HUES6 (cell line): Measurements from ENCODE around the gene MACROD2.

Experiments used
- H3K27ac ChIP-seq: 2 replicates; pipeline ENCODE4 v1.7.0; 2013; ENCODE audit warnings: low read depth, mild to moderate bottlenecking, low read length, inconsistent platforms
- H3K27me3 ChIP-seq: 2 replicates; pipeline ENCODE4 v1.6.1; 2013; ENCODE audit warnings: low read length; ENCODE audit not compliant: control insufficient read depth, insufficient read depth
- H3K36me3 ChIP-seq: 2 replicates; pipeline ENCODE4 v1.6.1; 2013; ENCODE audit warnings: low read length; ENCODE audit not compliant: control insufficient read depth, insufficient read depth
- H3K4me1 ChIP-seq: 2 replicates; pipeline ENCODE4 v1.6.1; 2013; ENCODE audit warnings: low read length; ENCODE audit not compliant: control insufficient read depth, insufficient read depth
- H3K4me3 ChIP-seq: 2 replicates; pipeline ENCODE4 v1.5.1; 2013; ENCODE audit warnings: low read depth, low read length
- H3K9ac ChIP-seq: one replicate; pipeline ENCODE4 v1.6.1; 2013; ENCODE audit warnings: mild to moderate bottlenecking, low read length
- H3K9me3 ChIP-seq: 2 replicates; pipeline ENCODE4 v1.6.1; 2013; ENCODE audit warnings: low read depth, low read length; ENCODE audit not compliant: control insufficient read depth, insufficient read depth

The MACROD2 gene

GRCh38 chr20:14178952-14179351 lies 183.6 kb downstream of the MACROD2 start:
- Histone ChIP-seq H3K4me1 (no peaks in the 10 kb centered on the region), H3K36me3 (no peaks in the 10 kb centered on the region), H3K9me3 (peaks cover 15% of the 10 kb centered on the region), H3K4me3 (no peak overlapping the region), H3K27me3 (no peaks in the 10 kb centered on the region), H3K27ac (no peak overlapping the region), H3K9ac (no peak overlapping the region)

GRCh38 chr20:14189794-14190402 lies 194.6 kb downstream of the MACROD2 start:
- Histone ChIP-seq H3K36me3 (no peaks in the 10 kb centered on the region), H3K4me1 (no peaks in the 10 kb centered on the region), H3K9me3 (no peaks in the 10 kb centered on the region), H3K9ac (no peak overlapping the region), H3K27me3 (no peaks in the 10 kb centered on the region), H3K27ac (no peak overlapping the region), H3K4me3 (no peak overlapping the region)

GRCh38 chr20:14191559-14191958 lies 196.2 kb downstream of the MACROD2 start:
- H3K27ac ChIP-seq, result no peak overlapping the region
- no peak overlapping the region for H3K4me3 ChIP-seq
- H3K9me3 ChIP-seq, result no peaks in the 10 kb centered on the region
- no peak overlapping the region for H3K9ac ChIP-seq
- H3K36me3 ChIP-seq, result no peaks in the 10 kb centered on the region
- no peaks in the 10 kb centered on the region for H3K27me3 ChIP-seq
- H3K4me1 ChIP-seq, result peaks cover 5% of the 10 kb centered on the region; the same call in 1 of the 2 replicates

GRCh38 chr20:14193443-14193842 lies 198.1 kb downstream of the MACROD2 start:
- H3K27ac ChIP-seq, result no peak overlapping the region
- no peaks in the 10 kb centered on the region for H3K9me3 ChIP-seq
- no peak overlapping the region for H3K4me3 ChIP-seq
- no peak overlapping the region for H3K9ac ChIP-seq
- no peaks in the 10 kb centered on the region for H3K27me3 ChIP-seq
- H3K4me1 ChIP-seq, result peaks cover 5% of the 10 kb centered on the region; the same call in 1 of the 2 replicates
- H3K36me3 ChIP-seq, result no peaks in the 10 kb centered on the region

GRCh38 chr20:14193885-14194284 lies 198.6 kb downstream of the MACROD2 start:
- peaks cover 5% of the 10 kb centered on the region; the same call in 1 of the 2 replicates for H3K4me1 ChIP-seq
- H3K27ac ChIP-seq, result no peak overlapping the region
- H3K9me3 ChIP-seq, result no peaks in the 10 kb centered on the region
- H3K27me3 ChIP-seq, result no peaks in the 10 kb centered on the region
- H3K4me3 ChIP-seq, result no peak overlapping the region
- H3K9ac ChIP-seq, result no peak overlapping the region
- H3K36me3 ChIP-seq, result no peaks in the 10 kb centered on the region

GRCh38 chr20:14197097-14197496 lies 201.8 kb downstream of the MACROD2 start:
- Histone ChIP-seq H3K9me3 (peaks cover under 1% of the 10 kb centered on the region; the same call in 1 of the 2 replicates), H3K27me3 (no peaks in the 10 kb centered on the region), H3K27ac (no peak overlapping the region), H3K4me1 (peaks cover 5% of the 10 kb centered on the region; the same call in 1 of the 2 replicates), H3K4me3 (no peak overlapping the region), H3K9ac (no peak overlapping the region), H3K36me3 (no peaks in the 10 kb centered on the region)

- H3K9ac ChIP-seq, result no peak overlapping the region
- H3K4me1 ChIP-seq, result peaks cover 5% of the 10 kb centered on the region; the same call in 1 of the 2 replicates
- H3K27ac ChIP-seq, result no peak overlapping the region
- no peaks in the 10 kb centered on the region for H3K27me3 ChIP-seq
- H3K36me3 ChIP-seq, result no peaks in the 10 kb centered on the region
- peaks cover 5% of the 10 kb centered on the region; the same call in 1 of the 2 replicates for H3K9me3 ChIP-seq
- no peak overlapping the region for H3K4me3 ChIP-seq
These were observed 203.1 kb downstream of the MACROD2 start for GRCh38 chr20:14198416-14198815.

GRCh38 chr20:14199111-14199510 lies 203.8 kb downstream of the MACROD2 start:
- H3K4me1 ChIP-seq, result peaks cover 5% of the 10 kb centered on the region; the same call in 1 of the 2 replicates
- no peak overlapping the region for H3K9ac ChIP-seq
- no peak overlapping the region for H3K27ac ChIP-seq
- no peaks in the 10 kb centered on the region for H3K36me3 ChIP-seq
- H3K4me3 ChIP-seq, result no peak overlapping the region
- peaks cover 11% of the 10 kb centered on the region; the same call in 1 of the 2 replicates for H3K9me3 ChIP-seq
- H3K27me3 ChIP-seq, result no peaks in the 10 kb centered on the region

- H3K27me3 ChIP-seq, result no peaks in the 10 kb centered on the region
- H3K9me3 ChIP-seq, result peaks cover 13% of the 10 kb centered on the region; the same call in 1 of the 2 replicates
- no peaks in the 10 kb centered on the region for H3K36me3 ChIP-seq
- no peak overlapping the region for H3K9ac ChIP-seq
- H3K27ac ChIP-seq, result no peak overlapping the region
- no peak overlapping the region for H3K4me3 ChIP-seq
- H3K4me1 ChIP-seq, result no peaks in the 10 kb centered on the region
These were observed 208.3 kb downstream of the MACROD2 start for GRCh38 chr20:14203657-14204056.

- Histone ChIP-seq H3K4me3 (no peak overlapping the region), H3K36me3 (no peaks in the 10 kb centered on the region), H3K9me3 (peaks cover 11% of the 10 kb centered on the region; the same call in 1 of the 2 replicates), H3K4me1 (no peaks in the 10 kb centered on the region), H3K27ac (no peak overlapping the region), H3K27me3 (no peaks in the 10 kb centered on the region), H3K9ac (no peak overlapping the region)
These were observed 212.3 kb downstream of the MACROD2 start for GRCh38 chr20:14207591-14207990.

GRCh38 chr20:14208956-14209355 lies 213.6 kb downstream of the MACROD2 start:
- H3K27me3 ChIP-seq, result no peaks in the 10 kb centered on the region
- H3K9me3 ChIP-seq, result peaks cover 3% of the 10 kb centered on the region; the same call in 1 of the 2 replicates
- H3K9ac ChIP-seq, result no peak overlapping the region
- no peaks in the 10 kb centered on the region for H3K4me1 ChIP-seq
- no peak overlapping the region for H3K27ac ChIP-seq
- H3K36me3 ChIP-seq, result no peaks in the 10 kb centered on the region
- H3K4me3 ChIP-seq, result no peak overlapping the region
